Uterus (tissue), 2 donors: ENCODE data around the gene DLGAP1.

ENCODE experiments used
- POLR2A ChIP-seq, 2 donors: fragments of 450-650 bp; IDR thresholded peaks; one replicate each; pipeline ENCODE4 v1.6.1; 2016; ENCODE audit warnings: antibody characterized with exemption in 2 of 2, mild to moderate bottlenecking in 1 of 2, moderate library complexity in 1 of 2
- TF ChIP-seq, protein P1 (sequence below), 4 experiments: fragments of 200-600 bp in 2 of 4; fragments of 450-650 bp in 2 of 4; sonication (generic) in 2 of 4; IDR thresholded peaks; one replicate each; pipeline ENCODE4 v1.5.1; 2016 to 2019; ENCODE audit warnings: antibody characterized with exemption in 4 of 4, mild to moderate bottlenecking in 2 of 4, moderate library complexity in 1 of 4

DNA sequence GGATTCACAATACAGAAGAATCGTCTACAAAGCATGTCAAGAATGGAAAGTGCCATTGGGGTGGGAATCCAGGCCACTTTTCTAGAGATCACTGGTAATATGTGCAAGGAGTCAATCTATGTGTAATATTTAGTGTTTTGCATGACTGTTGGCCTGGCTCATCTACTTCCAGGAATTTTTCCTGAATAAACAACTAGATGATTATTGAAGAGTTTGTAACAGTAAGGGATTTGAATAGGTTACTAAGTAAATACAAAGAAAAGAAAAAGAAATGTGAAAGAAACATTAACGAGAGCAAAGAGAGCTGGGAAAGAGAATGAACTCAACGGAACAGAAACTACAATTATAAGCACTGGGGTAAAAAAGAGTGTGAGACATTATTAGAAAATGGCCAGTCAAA is 599.1 kb downstream of the DLGAP1 start:
- no peak for TF ChIP-seq POLR2A (IDR thresholded peaks at IDR 0.05)
- TF ChIP-seq, protein P1, sequence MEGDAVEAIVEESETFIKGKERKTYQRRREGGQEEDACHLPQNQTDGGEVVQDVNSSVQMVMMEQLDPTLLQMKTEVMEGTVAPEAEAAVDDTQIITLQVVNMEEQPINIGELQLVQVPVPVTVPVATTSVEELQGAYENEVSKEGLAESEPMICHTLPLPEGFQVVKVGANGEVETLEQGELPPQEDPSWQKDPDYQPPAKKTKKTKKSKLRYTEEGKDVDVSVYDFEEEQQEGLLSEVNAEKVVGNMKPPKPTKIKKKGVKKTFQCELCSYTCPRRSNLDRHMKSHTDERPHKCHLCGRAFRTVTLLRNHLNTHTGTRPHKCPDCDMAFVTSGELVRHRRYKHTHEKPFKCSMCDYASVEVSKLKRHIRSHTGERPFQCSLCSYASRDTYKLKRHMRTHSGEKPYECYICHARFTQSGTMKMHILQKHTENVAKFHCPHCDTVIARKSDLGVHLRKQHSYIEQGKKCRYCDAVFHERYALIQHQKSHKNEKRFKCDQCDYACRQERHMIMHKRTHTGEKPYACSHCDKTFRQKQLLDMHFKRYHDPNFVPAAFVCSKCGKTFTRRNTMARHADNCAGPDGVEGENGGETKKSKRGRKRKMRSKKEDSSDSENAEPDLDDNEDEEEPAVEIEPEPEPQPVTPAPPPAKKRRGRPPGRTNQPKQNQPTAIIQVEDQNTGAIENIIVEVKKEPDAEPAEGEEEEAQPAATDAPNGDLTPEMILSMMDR (IDR thresholded peaks at IDR 0.05): no peak
